Activated CD8-positive, alpha-beta T cell treated with anti-CD3 and anti-CD28 coated beads, Interleukin-2, amount 10 ng/mL, durations not matched to agents 7 days and 5 days (primary cell): ENCODE measurements around the gene PPM1L. TPM values are rescaled to one million over a fixed set of nuclear protein-coding genes. Genes with fewer than 3 reads are reported as not detected.

ENCODE experiments used
- ATAC-seq: fragments of 150-1000 bp; cut with Tn5 transposase; one replicate; pipeline ENCODE4 v1.10.0; 2021; ENCODE audit warnings: moderate library complexity
- CTCF ChIA-PET: fragments of 350-600 bp; sonication (Branson Sonifier 250); formaldehyde crosslinking; loops from one replicate; lab custom pipeline; 2021; ENCODE audit warnings: antibody characterized with exemption; lab: Charles Lee
- POLR2A ChIA-PET: fragments of 350-600 bp; sonication (Branson Sonifier 250); formaldehyde crosslinking; loops from one replicate; lab custom pipeline; 2021; ENCODE audit warnings: antibody characterized with exemption; lab: Charles Lee
- DNase-seq: peaks from one replicate; pipeline ENCODE4 v3.0.0-alpha.2; 2020
- H3K27ac Mint-ChIP-seq: one replicate; pipeline ENCODE4 v1.8.0; 2021; ENCODE audit warnings: mild to moderate bottlenecking, mixed read lengths
- H3K27me3 Mint-ChIP-seq: one replicate; pipeline ENCODE4 v1.8.0; 2021; ENCODE audit warnings: low read depth, mixed read lengths
- H3K36me3 Mint-ChIP-seq: one replicate; pipeline ENCODE4 v1.8.0; 2021; ENCODE audit warnings: low read depth, mixed read lengths
- H3K4me1 Mint-ChIP-seq: one replicate; pipeline ENCODE4 v1.8.0; 2021; ENCODE audit warnings: low read depth, mixed read lengths
- H3K4me3 Mint-ChIP-seq: one replicate; pipeline ENCODE4 v1.8.0; 2021; ENCODE audit warnings: mild to moderate bottlenecking, mixed read lengths
- H3K9me3 Mint-ChIP-seq: one replicate; pipeline ENCODE4 v1.8.0; 2022; ENCODE audit warnings: mixed read lengths; ENCODE audit not compliant: insufficient read depth
- total RNA-seq, 2 experiments: library from RNA; stranded (reverse); gene quantifications; one replicate each; pipeline ENCODE4 v1.2.3, GENCODE V29; 2021

Gene PPM1L
- total RNA-seq, 2 experiments from 2014 or later = 3.8 to 3.9 TPM

- no peaks in the 10 kb centered on the region for H3K4me1 Mint-ChIP-seq
- no peak for ATAC-seq
Observed at GRCh38 chr3:160921020-160921635, 165.1 kb downstream of the PPM1L start.

GRCh38 chr3:160924776-160925175, 168.7 kb downstream of the PPM1L start:
- H3K27me3 Mint-ChIP-seq = peaks cover 5% of the 10 kb centered on the region
- H3K36me3 Mint-ChIP-seq = no peaks in the 10 kb centered on the region
- CTCF ChIA-PET = no interaction called here
- no peak overlapping the region for H3K27ac Mint-ChIP-seq
- ATAC-seq = no peak
- DNase-seq = no peak
- H3K9me3 Mint-ChIP-seq = no peaks in the 10 kb centered on the region
- POLR2A ChIA-PET = no interaction called here
- H3K4me1 Mint-ChIP-seq = no peaks in the 10 kb centered on the region
- no peak overlapping the region for H3K4me3 Mint-ChIP-seq

More at GRCh38 chr3:160921020-160921635, 165.1 kb downstream of the PPM1L start:
- no peaks in the 10 kb centered on the region for H3K9me3 Mint-ChIP-seq
- peaks cover 2% of the 10 kb centered on the region for H3K27me3 Mint-ChIP-seq
- CTCF ChIA-PET = no interaction called here
- no peak overlapping the region for H3K27ac Mint-ChIP-seq
- no peaks in the 10 kb centered on the region for H3K36me3 Mint-ChIP-seq
- no peak for DNase-seq
- POLR2A ChIA-PET = no interaction called here
- H3K4me3 Mint-ChIP-seq = no peak overlapping the region

- no peaks in the 10 kb centered on the region for H3K36me3 Mint-ChIP-seq
Observed at GRCh38 chr3:160927620-160928019, 171.6 kb downstream of the PPM1L start.

DNA sequence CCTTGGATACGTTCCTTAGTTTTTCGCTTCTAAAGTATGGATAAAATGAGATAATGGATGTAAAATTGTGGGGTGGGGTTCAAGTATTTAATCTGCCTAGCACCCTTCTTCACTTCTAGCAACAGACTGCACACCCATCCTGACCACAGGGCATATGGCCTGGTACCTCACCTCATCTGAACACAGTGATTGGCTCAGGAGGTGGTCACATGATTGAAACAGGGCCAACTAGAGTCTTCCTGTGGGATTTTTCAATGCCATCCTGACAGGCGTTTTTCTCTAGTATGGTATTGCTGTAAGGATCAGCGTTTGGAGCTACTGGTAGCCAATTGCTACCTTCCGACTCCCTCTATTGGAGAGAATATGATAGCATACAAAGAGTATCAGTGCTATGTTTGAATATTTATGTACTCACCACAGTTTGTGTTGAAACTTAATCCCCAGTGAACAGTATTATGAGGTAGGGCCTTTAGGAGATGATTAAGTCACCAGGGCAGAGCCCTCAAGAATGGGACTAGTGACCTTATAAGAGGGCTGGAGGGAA, 172.2 kb downstream of the PPM1L start:
- ATAC-seq (no peak), DNase-seq (no peak)
- Mint-ChIP-seq H3K4me3 (no peak overlapping the region), H3K27me3 (peaks cover 21% of the 10 kb centered on the region), H3K9me3 (no peaks in the 10 kb centered on the region), H3K27ac (no peak overlapping the region), H3K36me3 (no peaks in the 10 kb centered on the region), H3K4me1 (no peaks in the 10 kb centered on the region)
- ChIA-PET POLR2A (no interaction called here), CTCF (interaction anchor here (0.7 to 3.4 kb wide), 4 partner anchors 9 to 347 kb away, joined by 3 to 12 read pairs (median 3); no protein-coding TSS in a partner anchor)

More at GRCh38 chr3:160927620-160928019, 171.6 kb downstream of the PPM1L start:
- Mint-ChIP-seq H3K4me1 (no peaks in the 10 kb centered on the region), H3K27me3 (peaks cover 21% of the 10 kb centered on the region), H3K9me3 (no peaks in the 10 kb centered on the region), H3K4me3 (no peak overlapping the region), H3K27ac (no peak overlapping the region)
- ATAC-seq (no peak), DNase-seq (no peak)
- ChIA-PET POLR2A (no interaction called here), CTCF (interaction anchor here (0.6 to 3.4 kb wide), 4 partner anchors 8 to 348 kb away, joined by 3 to 12 read pairs (median 3); no protein-coding TSS in a partner anchor)

GRCh38 chr3:160929595-160929994, 173.6 kb downstream of the PPM1L start:
- DNase-seq (no peak), ATAC-seq (no peak)
- ChIA-PET CTCF (no interaction called here), POLR2A (no interaction called here)
- Mint-ChIP-seq H3K4me3 (no peak overlapping the region), H3K36me3 (no peaks in the 10 kb centered on the region), H3K4me1 (no peaks in the 10 kb centered on the region), H3K27ac (no peak overlapping the region), H3K27me3 (peaks cover 18% of the 10 kb centered on the region), H3K9me3 (no peaks in the 10 kb centered on the region)

- ChIA-PET CTCF (interaction anchor here (4.2 kb wide), 1 partner anchor 10 kb away, joined by 24 read pairs; no protein-coding TSS in a partner anchor), POLR2A (interaction anchor here (0.7 kb wide), 1 partner anchor 1518 kb away, joined by 3 read pairs; no protein-coding TSS in a partner anchor)
- Mint-ChIP-seq H3K4me1 (no peaks in the 10 kb centered on the region), H3K27me3 (peaks cover 21% of the 10 kb centered on the region), H3K36me3 (no peaks in the 10 kb centered on the region), H3K4me3 (no peak overlapping the region), H3K9me3 (no peaks in the 10 kb centered on the region), H3K27ac (no peak overlapping the region)
- DNase-seq (no peak), ATAC-seq (no peak)
Observed at GRCh38 chr3:160931474-160931873, 175.4 kb downstream of the PPM1L start.

DNA sequence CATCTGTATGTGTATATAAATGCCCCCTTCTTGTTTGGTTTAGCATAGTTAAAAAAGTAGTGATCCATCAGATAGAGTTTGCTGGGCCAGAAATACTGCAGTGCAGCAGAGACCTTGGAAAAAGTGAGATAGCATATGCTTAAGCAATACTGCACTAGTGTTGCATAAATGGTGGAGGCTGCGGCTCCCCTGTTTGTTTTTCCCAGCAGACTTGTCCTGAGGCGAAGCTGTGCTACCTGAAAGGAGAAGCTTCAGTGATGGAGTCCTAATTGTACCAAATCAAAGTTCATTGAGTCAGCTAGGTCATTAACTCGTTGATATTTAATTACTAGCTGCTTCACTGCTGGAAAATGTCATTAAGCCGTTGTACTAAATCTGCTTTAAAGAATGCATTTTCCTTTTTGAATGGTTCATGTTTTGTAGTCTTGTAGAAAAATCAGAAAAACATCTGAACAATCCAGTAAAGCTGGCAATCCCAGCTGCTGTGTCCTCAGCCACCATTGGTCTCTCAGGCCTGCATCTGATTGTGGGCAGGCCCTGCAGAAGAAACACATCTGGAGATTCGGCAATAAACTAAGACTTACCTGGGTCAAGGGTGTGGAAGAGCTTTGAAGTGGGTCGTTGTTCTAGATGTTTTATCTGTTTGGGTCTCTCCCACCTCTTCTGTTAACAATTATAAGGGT, 179.5 kb downstream of the PPM1L start:
- Mint-ChIP-seq H3K4me3 (no peak overlapping the region), H3K27ac (no peak overlapping the region), H3K27me3 (peaks cover 16% of the 10 kb centered on the region), H3K36me3 (no peaks in the 10 kb centered on the region), H3K4me1 (no peaks in the 10 kb centered on the region), H3K9me3 (no peaks in the 10 kb centered on the region)
- DNase-seq (no peak), ATAC-seq (no peak)
- POLR2A ChIA-PET = no interaction called here
- CTCF ChIA-PET = interaction anchor here (1.6 kb wide), 1 partner anchor 227 kb away, joined by 3 read pairs; no protein-coding TSS in a partner anchor

- ATAC-seq (peak; percentile 68), DNase-seq (peak; percentile 83)
- Mint-ChIP-seq H3K27ac (no peak overlapping the region), H3K36me3 (no peaks in the 10 kb centered on the region), H3K27me3 (peaks cover 3% of the 10 kb centered on the region), H3K4me3 (no peak overlapping the region), H3K4me1 (no peaks in the 10 kb centered on the region), H3K9me3 (no peaks in the 10 kb centered on the region)
- POLR2A ChIA-PET = no interaction called here
- CTCF ChIA-PET = interaction anchor here (0.7 to 4.7 kb wide), 26 partner anchors 10 to 443 kb away, joined by 3 to 37 read pairs (median 4); no protein-coding TSS in a partner anchor
Observed at GRCh38 chr3:160941885-160942494, 186.0 kb downstream of the PPM1L start.

DNA sequence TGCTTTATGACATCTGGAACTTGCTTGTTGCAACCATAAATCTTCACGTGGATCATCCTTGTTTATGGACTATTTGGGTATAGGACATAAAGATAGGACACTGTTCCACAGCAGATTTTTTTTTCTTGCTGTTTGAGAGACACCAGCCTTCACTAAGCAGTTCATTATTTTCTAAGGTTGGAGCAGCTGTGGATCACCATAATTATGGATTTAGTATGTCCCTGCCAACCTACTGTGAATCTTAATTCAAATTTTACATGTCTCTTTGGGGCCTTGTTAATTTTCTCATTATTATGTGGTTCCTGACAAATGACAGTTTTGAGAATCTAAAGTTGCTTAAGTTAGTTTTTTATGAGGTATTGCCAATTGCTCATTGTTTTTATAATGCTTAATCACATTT, 188.0 kb downstream of the PPM1L start:
- no peaks in the 10 kb centered on the region for H3K9me3 Mint-ChIP-seq

DNA sequence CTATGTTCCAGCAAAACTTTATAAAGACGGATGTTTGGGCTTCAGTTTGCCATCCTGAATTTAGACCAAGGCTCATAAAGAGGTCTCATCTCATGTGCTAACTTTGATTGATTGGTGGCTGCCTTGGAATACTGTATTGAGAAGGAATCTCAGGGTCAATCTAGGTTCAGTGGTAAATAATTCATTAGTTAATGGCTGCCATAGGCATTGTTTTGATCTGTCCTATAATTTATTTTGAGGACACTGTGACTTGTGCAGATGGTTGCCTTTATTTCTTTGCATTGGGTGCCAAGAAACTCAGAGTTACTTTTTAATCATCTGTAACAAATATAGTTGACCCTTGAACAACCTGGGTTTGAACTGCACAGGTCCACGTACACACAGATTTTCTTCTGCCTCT, 189.3 kb downstream of the PPM1L start:
- CTCF ChIA-PET = interaction anchor here (1.4 kb wide), 1 partner anchor 15 kb away, joined by 3 read pairs; no protein-coding TSS in a partner anchor
- Mint-ChIP-seq H3K27me3 (peaks cover 2% of the 10 kb centered on the region), H3K9me3 (no peaks in the 10 kb centered on the region), H3K4me1 (peaks cover 15% of the 10 kb centered on the region), H3K36me3 (no peaks in the 10 kb centered on the region), H3K27ac (no peak overlapping the region), H3K4me3 (no peak overlapping the region)
- POLR2A ChIA-PET = no interaction called here
- DNase-seq (no peak), ATAC-seq (no peak)

More for the DNA sequence above, 188.0 kb downstream of the PPM1L start:
- peaks cover 3% of the 10 kb centered on the region for H3K27me3 Mint-ChIP-seq
- POLR2A ChIA-PET = no interaction called here
- H3K4me3 Mint-ChIP-seq = no peak overlapping the region
- ATAC-seq (no peak), DNase-seq (no peak)
- CTCF ChIA-PET = interaction anchor here (1.0 to 4.7 kb wide), 4 partner anchors 16 to 330 kb away, joined by 3 to 35 read pairs (median 4); no protein-coding TSS in a partner anchor
- H3K36me3 Mint-ChIP-seq = no peaks in the 10 kb centered on the region
- H3K27ac Mint-ChIP-seq = no peak overlapping the region
- peaks cover 2% of the 10 kb centered on the region for H3K4me1 Mint-ChIP-seq

DNA sequence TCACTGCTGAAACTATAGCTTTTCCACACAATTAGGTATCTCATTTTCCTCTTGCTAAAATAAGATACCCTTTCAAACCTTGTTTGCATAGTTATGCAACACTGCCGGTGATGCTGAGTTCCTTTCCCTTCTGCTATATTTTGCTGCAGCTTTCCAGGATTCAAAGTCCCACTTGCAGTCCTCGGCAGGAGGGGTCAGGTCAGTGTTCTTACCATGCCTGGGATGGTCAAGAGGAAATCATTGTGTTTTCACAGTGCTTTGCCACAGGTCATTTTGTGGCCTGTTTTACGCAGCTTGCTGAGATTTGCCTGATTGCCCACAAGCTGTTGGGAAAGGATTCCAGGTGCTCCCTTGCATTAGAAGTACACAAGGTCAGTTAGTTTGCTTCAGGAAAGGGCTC, 192.2 kb downstream of the PPM1L start:
- ChIA-PET CTCF (interaction anchor here (2.3 kb wide), 1 partner anchor 9 kb away, joined by 12 read pairs; no protein-coding TSS in a partner anchor), POLR2A (no interaction called here)
- ATAC-seq (no peak), DNase-seq (no peak)
- no peaks in the 10 kb centered on the region for H3K36me3 Mint-ChIP-seq
- no peak overlapping the region for H3K4me3 Mint-ChIP-seq
- H3K27ac Mint-ChIP-seq = no peak overlapping the region
- H3K4me1 Mint-ChIP-seq = peaks cover 17% of the 10 kb centered on the region
- H3K9me3 Mint-ChIP-seq = no peaks in the 10 kb centered on the region
- H3K27me3 Mint-ChIP-seq = peaks cover 24% of the 10 kb centered on the region
